ENCODE measurements around the gene SLC17A3. TPM values are rescaled to one million over a fixed set of nuclear protein-coding genes. Genes with fewer than 3 reads are reported as not detected.
A peak's percentile ranks its signal among the peaks of the same experiment; 100 is the strongest.

Gene SLC17A3
- total and polyA plus RNA-seq, 2 donors (not counting 3 experiments of a cell fraction or from before 2014, with no cell fraction given) = not detected

- BruUV-seq (replicated peaks) = no TSS peak
- Histone ChIP-seq H3K4me1 (ENCODE audit: control insufficient read depth, extremely low read depth, insufficient read depth, low read length) (no peaks in the 10 kb centered on the region), H3K9me3 (replicated peaks; ENCODE audit: control insufficient read depth, insufficient read depth, low read length) (no peaks in the 10 kb centered on the region), H3K4me3 (replicated peaks in 1 of 3; ENCODE audit: insufficient read depth in 1 of 3, low read depth in 1 of 3, low read length in 3 of 3) (no peak overlapping the region), H3K36me3 (ENCODE audit: control insufficient read depth in 2 of 2, extremely low read depth in 1 of 2, insufficient read depth in 2 of 2, low read length in 2 of 2) (no peaks in the 10 kb centered on the region), H3K79me2 (ENCODE audit: control insufficient read depth, insufficient read depth, low read length) (no peaks in the 10 kb centered on the region), H3K27me3 (ENCODE audit: control insufficient read depth in 2 of 2, insufficient read depth in 2 of 2, low read length in 2 of 2) (no peaks in the 10 kb centered on the region), H2AFZ (ENCODE audit: low read depth, low read length) (peak overlapping the region; percentile 20), H3K4me2 (ENCODE audit: insufficient read depth, low read length) (no peak overlapping the region), H3K9ac (replicated peaks; ENCODE audit: extremely low read depth, insufficient read depth, low read length) (no peak overlapping the region), H3K9me1 (replicated peaks; ENCODE audit: control insufficient read depth, extremely low read depth, insufficient read depth, low read length) (no peaks in the 10 kb centered on the region), H3K27ac (ENCODE audit: insufficient read depth, low read depth, low read length) (no peak overlapping the region), H4K20me1 (replicated peaks; ENCODE audit: control insufficient read depth, extremely low read depth, insufficient read depth, low read length) (no peaks in the 10 kb centered on the region)
- POLR2A ChIA-PET = no interaction called here
- FAIRE-seq (no peak), DNase-seq (ENCODE audit: low read depth, low spot score) (peak; percentile 24)
- CTCF ChIA-PET = interaction anchor here (1.0 kb wide), 1 partner anchor 8 kb away, joined by 4 read pairs; no protein-coding TSS in a partner anchor
- intact Hi-C loops (cut with micrococcal nuclease) = no loop called here
- dilution Hi-C loops (cut with MboI; ENCODE audit: extremely low pct_ligation_motif_present, low sequenced_read_pairs) = no loop called here
- TF ChIP-seq CTCF (IDR thresholded peaks at IDR 0.05; ENCODE audit: extremely low read depth in 1 of 2, insufficient read depth in 1 of 2, low read depth in 1 of 2, low read length in 2 of 2) = no peak
These were observed 8.0 kb upstream of the SLC17A3 start for GRCh38 chr6:25882051-25882496.

- peaks cover 0 to 3% of the 10 kb centered on the region in 2 experiments for H3K27me3 ChIP-seq (ENCODE audit: control insufficient read depth in 2 of 2, insufficient read depth in 2 of 2, low read length in 2 of 2)
- ChIA-PET CTCF (interaction anchor here (1.7 kb wide), 1 partner anchor 92 kb away, joined by 5 read pairs; no protein-coding TSS in a partner anchor), POLR2A (no interaction called here)
- no peak for DNase-seq (ENCODE audit: low read depth, low spot score)
- no peaks in the 10 kb centered on the region for H3K79me2 ChIP-seq (ENCODE audit: control insufficient read depth, insufficient read depth, low read length)
- H3K36me3 ChIP-seq (ENCODE audit: control insufficient read depth in 2 of 2, extremely low read depth in 1 of 2, insufficient read depth in 2 of 2, low read length in 2 of 2) = no peaks in the 10 kb centered on the region
- intact Hi-C loops (cut with micrococcal nuclease) (no loop called here), dilution Hi-C loops (cut with MboI; ENCODE audit: extremely low pct_ligation_motif_present, low sequenced_read_pairs) (no loop called here)
- H3K9me1 ChIP-seq (replicated peaks; ENCODE audit: control insufficient read depth, extremely low read depth, insufficient read depth, low read length) = no peaks in the 10 kb centered on the region
- no peak overlapping the region for H3K4me3 ChIP-seq (replicated peaks in 1 of 3; ENCODE audit: insufficient read depth in 1 of 3, low read depth in 1 of 3, low read length in 3 of 3)
- H3K4me2 ChIP-seq (ENCODE audit: insufficient read depth, low read length) = no peak overlapping the region
- H3K9me3 ChIP-seq (replicated peaks; ENCODE audit: control insufficient read depth, insufficient read depth, low read length) = no peaks in the 10 kb centered on the region
- no peaks in the 10 kb centered on the region for H3K4me1 ChIP-seq (ENCODE audit: control insufficient read depth, extremely low read depth, insufficient read depth, low read length)
- no peaks in the 10 kb centered on the region for H4K20me1 ChIP-seq (replicated peaks; ENCODE audit: control insufficient read depth, extremely low read depth, insufficient read depth, low read length)
- no peak overlapping the region for H2AFZ ChIP-seq (ENCODE audit: low read depth, low read length)
- FAIRE-seq = no peak
- no peak overlapping the region for H3K9ac ChIP-seq (replicated peaks; ENCODE audit: extremely low read depth, insufficient read depth, low read length)
- no peak overlapping the region for H3K27ac ChIP-seq (ENCODE audit: insufficient read depth, low read depth, low read length)
- no TSS peak for BruUV-seq (replicated peaks)
- TF ChIP-seq GATA2 (IDR thresholded peaks at IDR 0.05; ENCODE audit: insufficient read depth, insufficient read length, low read depth, low read length) = no peak
- no peak for TF ChIP-seq EZH2 (IDR thresholded peaks at IDR 0.05; ENCODE audit: borderline replicate concordance, low read depth, low read length, severe bottlenecking)
- TF ChIP-seq MAX (IDR thresholded peaks at IDR 0.05; ENCODE audit: insufficient read depth, insufficient read length) = no peak
- TF ChIP-seq FOS (IDR thresholded peaks at IDR 0.05; ENCODE audit: borderline replicate concordance, insufficient read depth, low read length) = no peak
- TF ChIP-seq MYC (IDR thresholded peaks at IDR 0.05; ENCODE audit: low read depth, low read length) = no peak
- no peak for TF ChIP-seq POLR2AphosphoS5 (IDR thresholded peaks at IDR 0.05; ENCODE audit: insufficient read depth, low read depth, low read length)
- TF ChIP-seq JUN (IDR thresholded peaks at IDR 0.05; ENCODE audit: borderline replicate concordance, insufficient read depth, insufficient read length, low read depth) = no peak
- no peak for TF ChIP-seq POLR2A (IDR thresholded peaks at IDR 0.05; ENCODE audit: low read depth, low read length)
- no peak for TF ChIP-seq CTCF (IDR thresholded peaks at IDR 0.05; ENCODE audit: extremely low read depth in 1 of 2, insufficient read depth in 1 of 2, low read depth in 1 of 2, low read length in 2 of 2)
These were observed 6.6 kb upstream of the SLC17A3 start for GRCh38 chr6:25880601-25881000.
